GM23338 (cell line): ENCODE measurements around the gene SLC39A8. TPM values are rescaled to one million over a fixed set of nuclear protein-coding genes. Genes with fewer than 3 reads are reported as not detected.
"Not testable (repeated sequence)": the region's sequence is repeated elsewhere in the genome, so short reads cannot be mapped to it uniquely, and the experiment has no call there.

Experiments used
- ATAC-seq: fragments of 200-7000 bp; cut with Tn5 transposase; 3 replicates; pipeline ENCODE4 v1.9.1; 2020
- DNase-seq: peaks from one replicate; pipeline ENCODE4 v3.0.0-alpha.2; 2015; ENCODE audit warnings: low spot score
- H2AFZ ChIP-seq: fragments of 200-600 bp; sonication (generic); 2 replicates; pipeline ENCODE4 v1.8.0; 2016; ENCODE audit warnings: antibody characterized with exemption, mild to moderate bottlenecking, moderate library complexity
- H3F3A ChIP-seq: fragments of 200-600 bp; sonication (generic); replicated peaks from 2 replicates; pipeline ENCODE4 v1.8.0; 2017; ENCODE audit warnings: antibody characterized with exemption, mixed run types, low read depth
- H3K27ac ChIP-seq: fragments of 200-600 bp; sonication (generic); 2 replicates; pipeline ENCODE4 v1.6.1; 2016; ENCODE audit warnings: low read depth
- H3K27me3 ChIP-seq: fragments of 200-600 bp; sonication (generic); 2 replicates; pipeline ENCODE4 v1.8.0; 2016; ENCODE audit warnings: mild to moderate bottlenecking, mixed run types, moderate library complexity; ENCODE audit not compliant: insufficient read depth
- H3K36me3 ChIP-seq: fragments of 200-600 bp; sonication (generic); 2 replicates; pipeline ENCODE4 v1.8.0; 2016; ENCODE audit warnings: mild to moderate bottlenecking; ENCODE audit not compliant: insufficient read depth
- H3K4me1 ChIP-seq: fragments of 200-600 bp; sonication (generic); 2 replicates; pipeline ENCODE4 v1.8.0; 2016; ENCODE audit warnings: mild to moderate bottlenecking, moderate library complexity; ENCODE audit not compliant: insufficient read depth
- H3K4me2 ChIP-seq: fragments of 200-600 bp; sonication (generic); 2 replicates; pipeline ENCODE4 v1.7.1; 2017; ENCODE audit warnings: mixed run types
- H3K4me3 ChIP-seq: fragments of 200-600 bp; sonication (generic); 2 replicates; pipeline ENCODE4 v1.6.1; 2016; ENCODE audit warnings: mixed run types
- H3K79me2 ChIP-seq: fragments of 200-600 bp; sonication (generic); replicated peaks from 2 replicates; pipeline ENCODE4 v1.8.0; 2017; ENCODE audit warnings: mild to moderate bottlenecking; ENCODE audit not compliant: insufficient read depth
- H3K9me2 ChIP-seq: fragments of 200-600 bp; sonication (generic); 2 replicates; pipeline ENCODE4 v1.8.0; 2017; ENCODE audit not compliant: insufficient read depth
- H4K20me1 ChIP-seq: fragments of 200-600 bp; sonication (generic); replicated peaks from 2 replicates; pipeline ENCODE4 v1.8.0; 2017; ENCODE audit warnings: mild to moderate bottlenecking; ENCODE audit not compliant: insufficient read depth
- H3K27ac Mint-ChIP-seq: 2 replicates; pipeline ENCODE4 v1.8.0; 2020; ENCODE audit warnings: inconsistent platforms, mild to moderate bottlenecking, moderate library complexity, mixed read lengths
- H3K27me3 Mint-ChIP-seq: 3 replicates; pipeline ENCODE4 v1.8.0; 2022; ENCODE audit warnings: low read depth, mild to moderate bottlenecking, moderate library complexity, mixed read lengths, inconsistent platforms; ENCODE audit not compliant: insufficient read depth, poor library complexity
- H3K36me3 Mint-ChIP-seq: 3 replicates; pipeline ENCODE4 v1.8.0; 2021; ENCODE audit warnings: low read depth, mild to moderate bottlenecking, inconsistent platforms, moderate library complexity, mixed read lengths
- H3K4me1 Mint-ChIP-seq: 3 replicates; pipeline ENCODE4 v1.8.0; 2020; ENCODE audit warnings: mild to moderate bottlenecking, inconsistent platforms, mixed read lengths
- H3K4me3 Mint-ChIP-seq: 3 replicates; pipeline ENCODE4 v1.8.0; 2021; ENCODE audit warnings: moderate library complexity, mild to moderate bottlenecking, inconsistent platforms, mixed read lengths
- H3K9me3 Mint-ChIP-seq: 3 replicates; pipeline ENCODE4 v1.8.0; 2020; ENCODE audit warnings: moderate library complexity, mild to moderate bottlenecking, inconsistent platforms, mixed read lengths
- CREB1 ChIP-seq: fragments of 250-450 bp; sonication (Bioruptor Pico); IDR thresholded peaks from 2 replicates; pipeline ENCODE4 v1.5.0; 2020; ENCODE audit warnings: low read depth, mild to moderate bottlenecking, moderate library complexity
- ETS1 ChIP-seq: IDR thresholded peaks from 2 replicates; pipeline ENCODE4 v1.6.1; 2016; ENCODE audit warnings: antibody characterized with exemption
- EZH2 ChIP-seq: fragments of 200-600 bp; sonication (generic); IDR thresholded peaks from one replicate; pipeline ENCODE4 v1.8.0; 2017; ENCODE audit warnings: antibody characterized with exemption, mild to moderate bottlenecking, low read depth; ENCODE audit not compliant: unreplicated experiment
- EZH2phosphoT487 ChIP-seq: fragments of 200-600 bp; sonication (generic); IDR thresholded peaks from one replicate; pipeline ENCODE4 v1.8.1; 2018; ENCODE audit warnings: antibody characterized with exemption; ENCODE audit not compliant: unreplicated experiment
- JUNB ChIP-seq: IDR thresholded peaks from one replicate; pipeline ENCODE4 v1.6.1; 2016; ENCODE audit warnings: antibody characterized with exemption; ENCODE audit not compliant: unreplicated experiment
- NANOG ChIP-seq: IDR thresholded peaks from 2 replicates; pipeline ENCODE4 v1.6.1; 2016; ENCODE audit warnings: antibody characterized with exemption, borderline replicate concordance
- POLR2AphosphoS5 ChIP-seq: IDR thresholded peaks from 2 replicates; pipeline ENCODE4 v1.6.1; 2016; ENCODE audit warnings: antibody characterized with exemption, low read depth
- STAT1 ChIP-seq: IDR thresholded peaks from one replicate; pipeline ENCODE4 v1.6.1; 2016; ENCODE audit warnings: antibody characterized with exemption; ENCODE audit not compliant: unreplicated experiment
- ZNF114 ChIP-seq: fragments of 250-450 bp; sonication (Bioruptor Pico); IDR thresholded peaks from 2 replicates; pipeline ENCODE4 v1.5.0; 2020; ENCODE audit warnings: mild to moderate bottlenecking, moderate library complexity
- ZNF331 ChIP-seq: fragments of 250-450 bp; sonication (Bioruptor Pico); IDR thresholded peaks from 2 replicates; pipeline ENCODE4 v1.5.0; 2020; ENCODE audit warnings: low read depth, mild to moderate bottlenecking, moderate library complexity
- ZNF462 ChIP-seq: fragments of 250-450 bp; sonication (Bioruptor Pico); IDR thresholded peaks from 2 replicates; pipeline ENCODE4 v1.5.0; 2020; ENCODE audit warnings: mild to moderate bottlenecking, moderate library complexity
- polyA plus RNA-seq: library from polyadenylated mRNA; unstranded; fragments of >200 nt; fragmentation: Nextera tagmentation; extraction: Ambion mirVana; gene quantifications from 2 replicates; pipeline ENCODE4 v1.2.1, GENCODE V29; 2016
- total RNA-seq: library from RNA; depleted of rRNA; stranded (reverse); fragments of >200 nt; shearing (Covaris generic); gene quantifications from 2 replicates; pipeline ENCODE4 v1.2.3, GENCODE V29; 2014

Gene SLC39A8
- total and polyA plus RNA-seq, 2 experiments from 2014 or later = 20.1 to 42.5 TPM

GRCh38 chr4:102273317-102273716 lies 72.0 kb downstream of the SLC39A8 start:
- H3K27ac Mint-ChIP-seq, ATAC-seq, H3F3A ChIP-seq, H3K4me3 Mint-ChIP-seq, H3K27me3 Mint-ChIP-seq, H4K20me1 ChIP-seq, H3K4me2 ChIP-seq, H3K4me1 ChIP-seq, H3K27me3 ChIP-seq, H3K27ac ChIP-seq, H3K9me2 ChIP-seq, H3K4me1 Mint-ChIP-seq, H3K79me2 ChIP-seq, H2AFZ ChIP-seq, H3K36me3 Mint-ChIP-seq, H3K9me3 Mint-ChIP-seq, DNase-seq, H3K36me3 ChIP-seq, H3K4me3 ChIP-seq: not testable (repeated sequence)

GRCh38 chr4:102272318-102272717 lies 73.0 kb downstream of the SLC39A8 start:
- H3K27me3 Mint-ChIP-seq = peaks cover 4% of the 10 kb centered on the region
- Histone ChIP-seq H3K27ac (no peak overlapping the region), H3K4me1 (no peaks in the 10 kb centered on the region), H4K20me1 (no peaks in the 10 kb centered on the region), H3F3A (no peaks in the 10 kb centered on the region), H3K4me3 (no peak overlapping the region), H3K9me2 (0 out of 2 replicates have a peak, but pooled peaks cover 4% of the 10 kb centered on the region), H2AFZ (no peak overlapping the region), H3K4me2 (no peak overlapping the region), H3K79me2 (no peaks in the 10 kb centered on the region), H3K27me3 (no peaks in the 10 kb centered on the region), H3K36me3 (no peaks in the 10 kb centered on the region)
- no peak for ATAC-seq
- no peak overlapping the region for H3K4me3 Mint-ChIP-seq
- TF ChIP-seq ZNF114 = no peak
- peaks cover 9% of the 10 kb centered on the region; the same call in 2 of the 3 replicates for H3K4me1 Mint-ChIP-seq
- H3K36me3 Mint-ChIP-seq = peaks cover 2% of the 10 kb centered on the region; the same call in 2 of the 3 replicates
- H3K9me3 Mint-ChIP-seq = no peaks in the 10 kb centered on the region
- H3K27ac Mint-ChIP-seq = no peak overlapping the region
- DNase-seq = no peak

- Mint-ChIP-seq H3K4me3 (no peak overlapping the region), H3K9me3 (no peaks in the 10 kb centered on the region), H3K27ac (no peak overlapping the region), H3K27me3 (peaks cover 2% of the 10 kb centered on the region), H3K36me3 (peaks cover 2% of the 10 kb centered on the region; the same call in 2 of the 3 replicates), H3K4me1 (peaks cover 9% of the 10 kb centered on the region; the same call in 2 of the 3 replicates)
- H3K27me3 ChIP-seq = no peaks in the 10 kb centered on the region
- no peaks in the 10 kb centered on the region for H4K20me1 ChIP-seq
- H3K27ac ChIP-seq = no peak overlapping the region
- H3K9me2 ChIP-seq = no peaks in the 10 kb centered on the region
- no peak overlapping the region for H2AFZ ChIP-seq
- no peak overlapping the region for H3K4me3 ChIP-seq
- no peaks in the 10 kb centered on the region for H3K79me2 ChIP-seq
- no peaks in the 10 kb centered on the region for H3K4me1 ChIP-seq
- H3F3A ChIP-seq = no peaks in the 10 kb centered on the region
- H3K4me2 ChIP-seq = no peak overlapping the region
- H3K36me3 ChIP-seq = no peaks in the 10 kb centered on the region
- DNase-seq (no peak), ATAC-seq (no peak)
- no peak for TF ChIP-seq CREB1 (CRISPR knock-in tag)
- TF ChIP-seq EZH2 = no peak
- TF ChIP-seq NANOG = no peak
- TF ChIP-seq ETS1 = no peak
- TF ChIP-seq POLR2AphosphoS5 = no peak
- TF ChIP-seq STAT1 = no peak
- no peak for TF ChIP-seq ZNF462 (CRISPR knock-in tag)
- no peak for TF ChIP-seq JUNB
- TF ChIP-seq EZH2phosphoT487 = no peak
- TF ChIP-seq ZNF331 (CRISPR knock-in tag) = no peak
These were observed 76.9 kb downstream of the SLC39A8 start for GRCh38 chr4:102268355-102268754.
